ENCODE measurements around the gene TWSG1.
A peak's percentile ranks its signal among the peaks of the same experiment; 100 is the strongest.

TWSG1 gene

GRCh38 chr18:9319333-9319732, 15.2 kb upstream of the TWSG1 start:
- Histone ChIP-seq H3K27me3 (ENCODE audit: control insufficient read depth, insufficient read depth, low read length, poor library complexity, severe bottlenecking) (no peaks in the 10 kb centered on the region), H3K4me1 (ENCODE audit: control insufficient read depth, insufficient read depth, low read length) (no peaks in the 10 kb centered on the region), H3K9me3 (ENCODE audit: control insufficient read depth, low read length) (no peaks in the 10 kb centered on the region), H3K27ac (ENCODE audit: insufficient read depth, low read depth, low read length, poor library complexity, severe bottlenecking) (no peak overlapping the region), H3K36me3 (ENCODE audit: control insufficient read depth, insufficient read depth, low read length) (no peaks in the 10 kb centered on the region), H3K4me3 (ENCODE audit: insufficient read depth, low read depth, low read length) (no peak overlapping the region)
- WGBS, 2 experiments, result no CpG with 5 or more reads among the region's 1 CpG

- H3K27ac ChIP-seq (ENCODE audit: insufficient read depth, low read depth, low read length, poor library complexity, severe bottlenecking), result no peak overlapping the region
- no peaks in the 10 kb centered on the region for H3K4me1 ChIP-seq (ENCODE audit: control insufficient read depth, insufficient read depth, low read length)
- H3K27me3 ChIP-seq (ENCODE audit: control insufficient read depth, insufficient read depth, low read length, poor library complexity, severe bottlenecking), result no peaks in the 10 kb centered on the region
- WGBS, 2 experiments, result 66 to 100% methylated on average over 3 to 4 of the region's 4 CpGs
- no peak overlapping the region for H3K4me3 ChIP-seq (ENCODE audit: insufficient read depth, low read depth, low read length)
- H3K9me3 ChIP-seq (ENCODE audit: control insufficient read depth, low read length), result no peaks in the 10 kb centered on the region
- H3K36me3 ChIP-seq (ENCODE audit: control insufficient read depth, insufficient read depth, low read length), result no peaks in the 10 kb centered on the region
These were observed 13.5 kb upstream of the TWSG1 start for GRCh38 chr18:9321017-9321452.

GRCh38 chr18:9321736-9322135, 12.8 kb upstream of the TWSG1 start:
- WGBS, 2 experiments, result 89 to 95% methylated on average over 4 of the region's 4 CpGs
- H3K36me3 ChIP-seq (ENCODE audit: control insufficient read depth, insufficient read depth, low read length), result no peaks in the 10 kb centered on the region
- H3K9me3 ChIP-seq (ENCODE audit: control insufficient read depth, low read length), result no peaks in the 10 kb centered on the region
- no peak overlapping the region for H3K4me3 ChIP-seq (ENCODE audit: insufficient read depth, low read depth, low read length)
- H3K27ac ChIP-seq (ENCODE audit: insufficient read depth, low read depth, low read length, poor library complexity, severe bottlenecking), result no peak overlapping the region
- no peaks in the 10 kb centered on the region for H3K27me3 ChIP-seq (ENCODE audit: control insufficient read depth, insufficient read depth, low read length, poor library complexity, severe bottlenecking)
- no peaks in the 10 kb centered on the region for H3K4me1 ChIP-seq (ENCODE audit: control insufficient read depth, insufficient read depth, low read length)

GRCh38 chr18:9322744-9323143, 11.8 kb upstream of the TWSG1 start:
- Histone ChIP-seq H3K4me3 (ENCODE audit: insufficient read depth, low read depth, low read length) (no peak overlapping the region), H3K4me1 (ENCODE audit: control insufficient read depth, insufficient read depth, low read length) (no peaks in the 10 kb centered on the region), H3K9me3 (ENCODE audit: control insufficient read depth, low read length) (no peaks in the 10 kb centered on the region), H3K27ac (ENCODE audit: insufficient read depth, low read depth, low read length, poor library complexity, severe bottlenecking) (no peak overlapping the region), H3K27me3 (ENCODE audit: control insufficient read depth, insufficient read depth, low read length, poor library complexity, severe bottlenecking) (no peaks in the 10 kb centered on the region), H3K36me3 (ENCODE audit: control insufficient read depth, insufficient read depth, low read length) (no peaks in the 10 kb centered on the region)
- WGBS, 2 experiments, result 94 to 95% methylated on average over 2 of the region's 2 CpGs

- H3K4me3 ChIP-seq (ENCODE audit: insufficient read depth, low read depth, low read length), result no peak overlapping the region
These were observed 10.7 kb upstream of the TWSG1 start for GRCh38 chr18:9323750-9324445.

GRCh38 chr18:9325716-9326115, 8.9 kb upstream of the TWSG1 start:
- Histone ChIP-seq H3K4me1 (ENCODE audit: control insufficient read depth, insufficient read depth, low read length) (no peaks in the 10 kb centered on the region), H3K36me3 (ENCODE audit: control insufficient read depth, insufficient read depth, low read length) (no peaks in the 10 kb centered on the region), H3K4me3 (ENCODE audit: insufficient read depth, low read depth, low read length) (no peak overlapping the region), H3K27ac (ENCODE audit: insufficient read depth, low read depth, low read length, poor library complexity, severe bottlenecking) (no peak overlapping the region), H3K9me3 (ENCODE audit: control insufficient read depth, low read length) (no peaks in the 10 kb centered on the region), H3K27me3 (ENCODE audit: control insufficient read depth, insufficient read depth, low read length, poor library complexity, severe bottlenecking) (no peaks in the 10 kb centered on the region)
- 93% methylated on average over 2 of the region's 2 CpGs for WGBS, 2 experiments

More at GRCh38 chr18:9323750-9324445, 10.7 kb upstream of the TWSG1 start:
- 77 to 86% methylated on average over 2 to 3 of the region's 3 CpGs for WGBS, 2 experiments
- H3K36me3 ChIP-seq (ENCODE audit: control insufficient read depth, insufficient read depth, low read length), result no peaks in the 10 kb centered on the region
- no peaks in the 10 kb centered on the region for H3K9me3 ChIP-seq (ENCODE audit: control insufficient read depth, low read length)
- no peaks in the 10 kb centered on the region for H3K4me1 ChIP-seq (ENCODE audit: control insufficient read depth, insufficient read depth, low read length)
- H3K27ac ChIP-seq (ENCODE audit: insufficient read depth, low read depth, low read length, poor library complexity, severe bottlenecking), result no peak overlapping the region
- H3K27me3 ChIP-seq (ENCODE audit: control insufficient read depth, insufficient read depth, low read length, poor library complexity, severe bottlenecking), result no peaks in the 10 kb centered on the region

GRCh38 chr18:9328776-9329175, 5.8 kb upstream of the TWSG1 start:
- Histone ChIP-seq H3K36me3 (ENCODE audit: control insufficient read depth, insufficient read depth, low read length) (no peaks in the 10 kb centered on the region), H3K27ac (ENCODE audit: insufficient read depth, low read depth, low read length, poor library complexity, severe bottlenecking) (no peak overlapping the region), H3K9me3 (ENCODE audit: control insufficient read depth, low read length) (no peaks in the 10 kb centered on the region), H3K4me3 (ENCODE audit: insufficient read depth, low read depth, low read length) (no peak overlapping the region), H3K27me3 (ENCODE audit: control insufficient read depth, insufficient read depth, low read length, poor library complexity, severe bottlenecking) (peaks cover 6% of the 10 kb centered on the region), H3K4me1 (ENCODE audit: control insufficient read depth, insufficient read depth, low read length) (no peaks in the 10 kb centered on the region)
- 98 to 100% methylated on average over 2 of the region's 2 CpGs for WGBS, 2 experiments

GRCh38 chr18:9329471-9329870, 5.1 kb upstream of the TWSG1 start:
- H3K27ac ChIP-seq (ENCODE audit: insufficient read depth, low read depth, low read length, poor library complexity, severe bottlenecking), result no peak overlapping the region
- H3K36me3 ChIP-seq (ENCODE audit: control insufficient read depth, insufficient read depth, low read length), result no peaks in the 10 kb centered on the region
- WGBS, 2 experiments, result 80 to 100% methylated on average over 1 of the region's 1 CpG

GRCh38 chr18:9330419-9330818, 4.2 kb upstream of the TWSG1 start:
- no peak overlapping the region for H3K27ac ChIP-seq (ENCODE audit: insufficient read depth, low read depth, low read length, poor library complexity, severe bottlenecking)
- no peak overlapping the region for H3K4me3 ChIP-seq (ENCODE audit: insufficient read depth, low read depth, low read length)
- H3K4me1 ChIP-seq (ENCODE audit: control insufficient read depth, insufficient read depth, low read length), result no peaks in the 10 kb centered on the region
- H3K9me3 ChIP-seq (ENCODE audit: control insufficient read depth, low read length), result no peaks in the 10 kb centered on the region
- no peaks in the 10 kb centered on the region for H3K36me3 ChIP-seq (ENCODE audit: control insufficient read depth, insufficient read depth, low read length)
- H3K27me3 ChIP-seq (ENCODE audit: control insufficient read depth, insufficient read depth, low read length, poor library complexity, severe bottlenecking), result peaks cover 7% of the 10 kb centered on the region
- WGBS, 2 experiments, result 87 to 93% methylated on average over 1 to 3 of the region's 3 CpGs

More at GRCh38 chr18:9329471-9329870, 5.1 kb upstream of the TWSG1 start:
- Histone ChIP-seq H3K9me3 (ENCODE audit: control insufficient read depth, low read length) (no peaks in the 10 kb centered on the region), H3K4me1 (ENCODE audit: control insufficient read depth, insufficient read depth, low read length) (no peaks in the 10 kb centered on the region), H3K4me3 (ENCODE audit: insufficient read depth, low read depth, low read length) (no peak overlapping the region), H3K27me3 (ENCODE audit: control insufficient read depth, insufficient read depth, low read length, poor library complexity, severe bottlenecking) (peaks cover 7% of the 10 kb centered on the region)

- H3K4me1 ChIP-seq (ENCODE audit: control insufficient read depth, insufficient read depth, low read length), result no peaks in the 10 kb centered on the region
- peaks cover 7% of the 10 kb centered on the region for H3K27me3 ChIP-seq (ENCODE audit: control insufficient read depth, insufficient read depth, low read length, poor library complexity, severe bottlenecking)
- H3K4me3 ChIP-seq (ENCODE audit: insufficient read depth, low read depth, low read length), result peak overlapping the region; percentile 58
- no peaks in the 10 kb centered on the region for H3K36me3 ChIP-seq (ENCODE audit: control insufficient read depth, insufficient read depth, low read length)
- peak overlapping the region; percentile 69 for H3K27ac ChIP-seq (ENCODE audit: insufficient read depth, low read depth, low read length, poor library complexity, severe bottlenecking)
- H3K9me3 ChIP-seq (ENCODE audit: control insufficient read depth, low read length), result no peaks in the 10 kb centered on the region
- WGBS, 2 experiments, result 35 to 36% methylated on average over 52 of the region's 52 CpGs
These were observed 888 bp upstream of the TWSG1 start for GRCh38 chr18:9333441-9334328.

Measured in ectodermal cell (in vitro differentiated cells).